Osteocyte (in vitro differentiated cells): ENCODE measurements around the gene RHEBL1. TPM values are rescaled to one million over a fixed set of nuclear protein-coding genes. Genes with fewer than 3 reads are reported as not detected.

Source experiments
- DNase-seq: peaks from one replicate; pipeline ENCODE4 v3.0.0; 2021; ENCODE audit warnings: mixed read lengths; ENCODE audit not compliant: unreplicated experiment; ENCODE audit errors: extremely low spot score
- H3K27ac Mint-ChIP-seq: one replicate; pipeline ENCODE4 v1.8.0; 2021; ENCODE audit warnings: mild to moderate bottlenecking, mixed read lengths; ENCODE audit not compliant: unreplicated experiment
- H3K27me3 Mint-ChIP-seq: one replicate; pipeline ENCODE4 v1.8.0; 2021; ENCODE audit warnings: mixed read lengths; ENCODE audit not compliant: unreplicated experiment
- H3K36me3 Mint-ChIP-seq: one replicate; pipeline ENCODE4 v1.8.0; 2021; ENCODE audit warnings: mixed read lengths; ENCODE audit not compliant: unreplicated experiment
- H3K4me1 Mint-ChIP-seq: one replicate; pipeline ENCODE4 v1.8.0; 2021; ENCODE audit warnings: mixed read lengths; ENCODE audit not compliant: unreplicated experiment
- H3K4me3 Mint-ChIP-seq: one replicate; pipeline ENCODE4 v1.8.0; 2021; ENCODE audit warnings: mild to moderate bottlenecking, moderate library complexity, mixed read lengths; ENCODE audit not compliant: unreplicated experiment
- H3K9me3 Mint-ChIP-seq: one replicate; pipeline ENCODE4 v1.8.0; 2021; ENCODE audit warnings: mixed read lengths; ENCODE audit not compliant: unreplicated experiment
- CTCF ChIP-seq: fragments of 200-600 bp; sonication (generic); IDR thresholded peaks from 2 replicates; pipeline ENCODE4 v1.5.0; 2021; ENCODE audit warnings: antibody characterized with exemption, mild to moderate bottlenecking, moderate library complexity
- total RNA-seq: library from RNA; stranded (reverse); gene quantifications from 2 replicates; pipeline ENCODE4 v1.2.1, GENCODE V29; 2021

RHEBL1 gene
- total RNA-seq, 1 donor from 2014 or later: 1.2 TPM

GRCh38 chr12:49019120-49019430, 50.7 kb downstream of the RHEBL1 start:
- no peak for DNase-seq
- peak overlapping the region; percentile 90 for H3K4me3 Mint-ChIP-seq
- peaks cover 32% of the 10 kb centered on the region for H3K4me1 Mint-ChIP-seq
- peak overlapping the region; percentile 100 for H3K27ac Mint-ChIP-seq
- H3K27me3 Mint-ChIP-seq: no peaks in the 10 kb centered on the region
- H3K36me3 Mint-ChIP-seq: peaks cover 12% of the 10 kb centered on the region
- H3K9me3 Mint-ChIP-seq: no peaks in the 10 kb centered on the region
- no peak for TF ChIP-seq CTCF

- H3K4me1 Mint-ChIP-seq: peaks cover 32% of the 10 kb centered on the region
Measured at GRCh38 chr12:49018261-49019119, 51.3 kb downstream of the RHEBL1 start, which contains the start of gene PRKAG1. TSS of gene PRKAG1 (minus strand) at chr12:49018776. CDS start at chr12:49018740, 36 bp downstream.

GRCh38 chr12:49017891-49018260, 51.9 kb downstream of the RHEBL1 start:
- H3K27ac Mint-ChIP-seq: peak overlapping the region; percentile 100
- H3K4me3 Mint-ChIP-seq: peak overlapping the region; percentile 90
- H3K9me3 Mint-ChIP-seq: no peaks in the 10 kb centered on the region
- DNase-seq: no peak
- peaks cover 32% of the 10 kb centered on the region for H3K4me1 Mint-ChIP-seq
- TF ChIP-seq CTCF: no peak
- H3K27me3 Mint-ChIP-seq: no peaks in the 10 kb centered on the region
- H3K36me3 Mint-ChIP-seq: peaks cover 7% of the 10 kb centered on the region

More at GRCh38 chr12:49018261-49019119, 51.3 kb downstream of the RHEBL1 start, which contains the start of gene PRKAG1:
- no peaks in the 10 kb centered on the region for H3K27me3 Mint-ChIP-seq
- H3K27ac Mint-ChIP-seq: peak within 1 kb of the TSS; percentile 100
- H3K4me3 Mint-ChIP-seq: peak within 1 kb of the TSS; percentile 90
- no peaks in the 10 kb centered on the region for H3K9me3 Mint-ChIP-seq
- peak; percentile 98 for DNase-seq
- peak; percentile 63 for TF ChIP-seq CTCF
- peaks cover 12% of the 10 kb centered on the region for H3K36me3 Mint-ChIP-seq

- TF ChIP-seq CTCF: no peak
Measured at GRCh38 chr12:49015196-49015595, 54.6 kb downstream of the RHEBL1 start.

More at GRCh38 chr12:49015196-49015595, 54.6 kb downstream of the RHEBL1 start:
- no peak for DNase-seq
- peak overlapping the region; percentile 7 for H3K27ac Mint-ChIP-seq
- peaks cover 11% of the 10 kb centered on the region for H3K36me3 Mint-ChIP-seq
- no peak overlapping the region for H3K4me3 Mint-ChIP-seq
- H3K4me1 Mint-ChIP-seq: peaks cover 32% of the 10 kb centered on the region
- H3K9me3 Mint-ChIP-seq: no peaks in the 10 kb centered on the region
- H3K27me3 Mint-ChIP-seq: no peaks in the 10 kb centered on the region

Other genes starting within 250 kb of the RHEBL1 start
- gene DDX23, start 217.8 kb downstream of the RHEBL1 start, total RNA-seq: 67.3 and 72.2 TPM in 2 replicates
- gene RND1, start 204.1 kb downstream of the RHEBL1 start, total RNA-seq: 0.89 and 1.0 TPM in 2 replicates
- 16.2 and 16.4 TPM in 2 replicates for gene FKBP11, start 144.5 kb downstream of the RHEBL1 start, total RNA-seq
- 138 and 144 TPM in 2 replicates for gene ARF3, start 112.5 kb downstream of the RHEBL1 start, total RNA-seq
- gene WNT10B, start 98.2 kb downstream of the RHEBL1 start, total RNA-seq: not detected in 2 replicates
- gene WNT1, start 91.7 kb downstream of the RHEBL1 start, total RNA-seq: not detected in 2 replicates
- gene DDN, start 70.6 kb downstream of the RHEBL1 start, total RNA-seq: 0.08 and 0.26 TPM in 2 replicates
- 75.6 and 80.6 TPM in 2 replicates for gene PRKAG1, start 51.2 kb downstream of the RHEBL1 start, total RNA-seq
- gene KMT2D, start 9.2 kb downstream of the RHEBL1 start, total RNA-seq: 91.2 and 97.5 TPM in 2 replicates
- 0.13 TPM in 1 of 2 replicates, not detected in the other for gene DHH, start 24.8 kb upstream of the RHEBL1 start, total RNA-seq
- gene LMBR1L, start 40.9 kb upstream of the RHEBL1 start, total RNA-seq: 85.2 and 86.1 TPM in 2 replicates
- 497 and 503 TPM in 2 replicates for gene TUBA1B, start 61.4 kb upstream of the RHEBL1 start, total RNA-seq
- gene TUBA1A, start 119.1 kb upstream of the RHEBL1 start, total RNA-seq: 466 and 471 TPM in 2 replicates
- 136 and 142 TPM in 2 replicates for gene TUBA1C, start 195.1 kb upstream of the RHEBL1 start, total RNA-seq
- gene PRPH, start 225.2 kb upstream of the RHEBL1 start, total RNA-seq: not detected in 2 replicates